ENCODE results near the gene MMAB. TPM values are rescaled to one million over a fixed set of nuclear protein-coding genes. Genes with fewer than 3 reads are reported as not detected.

MMAB gene
- polyA plus RNA-seq, 2 donors = 42.5 to 50.3 TPM

- H3K4me1 ChIP-seq (ENCODE audit: control insufficient read depth in 2 of 2, insufficient read depth in 2 of 2, low read length in 1 of 2) = no peaks in the 10 kb centered on the region
- H3K36me3 ChIP-seq (ENCODE audit: control insufficient read depth in 2 of 2, insufficient read depth in 2 of 2, low read length in 1 of 2) = no peaks in the 10 kb centered on the region
- H3K27me3 ChIP-seq (ENCODE audit: control insufficient read depth in 1 of 2, insufficient read depth in 2 of 2, low read length in 2 of 2) = no peaks in the 10 kb centered on the region
- 59 to 62% methylated on average over 5 of the region's 5 CpGs for WGBS, 2 donors
- no peak overlapping the region for H3K4me3 ChIP-seq (ENCODE audit: low read depth in 1 of 2, low read length in 2 of 2)
- no peaks in the 10 kb centered on the region for H3K9me3 ChIP-seq (ENCODE audit: control insufficient read depth in 2 of 2, insufficient read depth in 1 of 2, low read depth in 1 of 2, low read length in 1 of 2)
- H3K27ac ChIP-seq (ENCODE audit: low read depth in 2 of 2, low read length in 1 of 2) = no peak overlapping the region
These were observed 39.7 kb upstream of the MMAB start for GRCh38 chr12:109612975-109613502.

DNA sequence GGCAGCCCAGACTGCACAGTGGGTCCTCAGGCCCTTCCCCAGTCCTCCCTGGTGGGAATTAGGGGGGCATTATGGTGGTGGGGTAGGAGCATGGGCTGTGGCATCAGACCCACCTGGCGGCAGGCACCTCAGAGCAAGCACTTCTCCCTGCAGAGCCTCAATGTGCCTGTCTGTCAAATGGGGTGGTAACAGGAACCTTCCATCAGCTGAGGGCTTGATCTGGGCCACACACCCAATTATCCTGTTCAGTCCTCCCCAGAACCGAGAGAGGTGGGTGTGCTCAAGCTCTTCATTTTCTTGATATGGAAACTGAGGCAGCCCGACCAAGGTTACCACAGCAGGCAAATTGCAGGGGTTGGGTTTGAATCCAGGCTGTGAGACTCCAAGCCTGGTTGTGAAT lies 38.7 kb upstream of the MMAB start:
- Histone ChIP-seq H3K9me3 (ENCODE audit: control insufficient read depth in 2 of 2, insufficient read depth in 1 of 2, low read depth in 1 of 2, low read length in 1 of 2) (no peaks in the 10 kb centered on the region), H3K4me1 (ENCODE audit: control insufficient read depth in 2 of 2, insufficient read depth in 2 of 2, low read length in 1 of 2) (no peaks in the 10 kb centered on the region), H3K4me3 (ENCODE audit: low read depth in 1 of 2, low read length in 2 of 2) (no peak overlapping the region), H3K36me3 (ENCODE audit: control insufficient read depth in 2 of 2, insufficient read depth in 2 of 2, low read length in 1 of 2) (no peaks in the 10 kb centered on the region), H3K27ac (ENCODE audit: low read depth in 2 of 2, low read length in 1 of 2) (no peak overlapping the region), H3K27me3 (ENCODE audit: control insufficient read depth in 1 of 2, insufficient read depth in 2 of 2, low read length in 2 of 2) (no peaks in the 10 kb centered on the region)
- 86 to 89% methylated on average over 3 of the region's 3 CpGs for WGBS, 2 donors

DNA sequence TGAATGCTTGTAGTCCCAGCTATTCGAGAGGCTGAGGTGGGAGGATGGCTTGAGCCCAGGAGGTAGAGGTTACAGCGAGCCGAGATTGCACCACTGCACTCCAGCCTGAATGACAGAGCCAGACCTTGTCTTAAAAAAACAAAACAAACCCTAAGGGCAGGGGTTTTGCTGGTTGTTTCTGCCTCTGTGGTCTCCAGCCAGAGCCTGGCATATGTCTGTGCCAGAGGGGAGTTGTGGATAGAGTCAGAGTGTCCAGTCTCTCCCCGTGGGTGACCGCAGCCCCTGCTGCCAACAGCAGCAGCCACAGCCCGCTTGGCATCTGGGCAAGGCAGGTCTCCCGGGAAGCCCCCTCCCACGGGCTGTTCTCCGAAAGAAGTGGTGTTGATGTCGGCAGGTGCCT lies 37.9 kb upstream of the MMAB start:
- Histone ChIP-seq H3K27me3 (ENCODE audit: control insufficient read depth in 1 of 2, insufficient read depth in 2 of 2, low read length in 2 of 2) (no peaks in the 10 kb centered on the region), H3K4me3 (ENCODE audit: low read depth in 1 of 2, low read length in 2 of 2) (no peak overlapping the region), H3K4me1 (ENCODE audit: control insufficient read depth in 2 of 2, insufficient read depth in 2 of 2, low read length in 1 of 2) (no peaks in the 10 kb centered on the region), H3K27ac (ENCODE audit: low read depth in 2 of 2, low read length in 1 of 2) (no peak overlapping the region), H3K36me3 (ENCODE audit: control insufficient read depth in 2 of 2, insufficient read depth in 2 of 2, low read length in 1 of 2) (no peaks in the 10 kb centered on the region), H3K9me3 (ENCODE audit: control insufficient read depth in 2 of 2, insufficient read depth in 1 of 2, low read depth in 1 of 2, low read length in 1 of 2) (no peaks in the 10 kb centered on the region)
- 49 to 62% methylated on average over 10 of the region's 10 CpGs for WGBS, 2 donors

DNA sequence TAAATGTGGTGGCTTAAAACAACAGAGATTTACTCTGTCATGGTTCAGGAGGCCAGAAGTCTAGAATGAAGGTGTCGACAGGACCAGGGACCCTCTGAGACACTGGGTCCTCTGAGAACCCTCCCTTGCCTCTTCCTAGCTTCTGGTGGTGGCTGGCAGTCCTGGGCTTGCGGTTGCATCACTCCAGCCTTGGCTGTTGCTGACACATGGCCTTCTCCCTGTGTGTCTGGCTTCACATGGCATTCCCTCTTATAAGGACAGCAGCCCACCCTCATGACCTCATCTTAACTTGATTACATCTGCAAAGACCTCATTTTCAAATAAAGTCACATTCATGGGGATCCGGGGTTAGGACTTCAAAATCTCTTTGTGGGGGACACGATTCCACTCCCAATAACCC lies 37.2 kb upstream of the MMAB start:
- H3K4me1 ChIP-seq (ENCODE audit: control insufficient read depth in 2 of 2, insufficient read depth in 2 of 2, low read length in 1 of 2) = no peaks in the 10 kb centered on the region
- no peaks in the 10 kb centered on the region for H3K36me3 ChIP-seq (ENCODE audit: control insufficient read depth in 2 of 2, insufficient read depth in 2 of 2, low read length in 1 of 2)
- H3K4me3 ChIP-seq (ENCODE audit: low read depth in 1 of 2, low read length in 2 of 2) = no peak overlapping the region
- no peaks in the 10 kb centered on the region for H3K9me3 ChIP-seq (ENCODE audit: control insufficient read depth in 2 of 2, insufficient read depth in 1 of 2, low read depth in 1 of 2, low read length in 1 of 2)
- H3K27me3 ChIP-seq (ENCODE audit: control insufficient read depth in 1 of 2, insufficient read depth in 2 of 2, low read length in 2 of 2) = no peaks in the 10 kb centered on the region
- 84 to 93% methylated on average over 4 of the region's 4 CpGs for WGBS, 2 donors
- no peak overlapping the region for H3K27ac ChIP-seq (ENCODE audit: low read depth in 2 of 2, low read length in 1 of 2)

DNA sequence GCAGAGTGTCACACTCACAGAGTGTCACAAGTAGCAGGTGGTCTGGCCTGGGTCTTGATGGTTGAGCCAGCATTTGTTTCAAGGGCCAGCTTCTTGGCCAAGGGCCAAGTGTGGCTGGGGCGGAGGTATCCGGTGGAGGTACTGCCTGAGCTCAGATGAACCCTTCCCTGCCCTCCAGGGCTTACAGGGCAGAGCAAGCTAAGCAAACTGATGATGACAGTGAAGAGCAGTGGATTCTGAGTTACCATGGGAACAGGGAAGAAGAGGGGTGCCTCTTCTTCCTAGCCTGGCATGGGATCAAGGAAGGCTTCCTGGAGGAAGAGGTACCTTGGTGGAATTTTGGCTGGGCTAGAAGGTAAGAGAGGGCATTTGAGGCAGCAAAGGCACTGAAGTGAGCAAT lies 36.0 kb upstream of the MMAB start:
- Histone ChIP-seq H3K4me1 (ENCODE audit: control insufficient read depth in 2 of 2, insufficient read depth in 2 of 2, low read length in 1 of 2) (no peaks in the 10 kb centered on the region), H3K27ac (ENCODE audit: low read depth in 2 of 2, low read length in 1 of 2) (no peak overlapping the region), H3K27me3 (ENCODE audit: control insufficient read depth in 1 of 2, insufficient read depth in 2 of 2, low read length in 2 of 2) (no peaks in the 10 kb centered on the region), H3K9me3 (ENCODE audit: control insufficient read depth in 2 of 2, insufficient read depth in 1 of 2, low read depth in 1 of 2, low read length in 1 of 2) (no peaks in the 10 kb centered on the region), H3K4me3 (ENCODE audit: low read depth in 1 of 2, low read length in 2 of 2) (no peak overlapping the region), H3K36me3 (ENCODE audit: control insufficient read depth in 2 of 2, insufficient read depth in 2 of 2, low read length in 1 of 2) (no peaks in the 10 kb centered on the region)
- WGBS, 2 donors = 36 to 51% methylated on average over 2 of the region's 2 CpGs

DNA sequence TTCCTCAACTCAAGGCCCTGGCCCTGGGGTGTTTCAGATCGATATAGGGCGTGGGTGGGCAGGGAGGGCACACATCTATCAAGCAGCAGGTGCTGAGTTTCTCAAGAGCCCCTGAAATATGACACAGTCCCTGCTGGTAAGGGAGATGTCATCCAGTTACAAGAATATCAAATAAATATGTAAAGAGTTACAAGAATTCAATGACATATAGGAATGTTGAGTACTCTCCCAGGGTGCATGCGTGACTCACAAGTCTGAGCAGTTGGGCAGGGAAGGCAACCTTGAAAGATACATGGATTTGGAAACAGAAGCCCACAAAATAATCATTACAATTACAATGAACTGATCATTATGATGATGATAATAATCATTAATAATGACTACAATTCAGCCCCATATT lies 35.5 kb upstream of the MMAB start:
- Histone ChIP-seq H3K27ac (ENCODE audit: low read depth in 2 of 2, low read length in 1 of 2) (no peak overlapping the region), H3K27me3 (ENCODE audit: control insufficient read depth in 1 of 2, insufficient read depth in 2 of 2, low read length in 2 of 2) (no peaks in the 10 kb centered on the region), H3K36me3 (ENCODE audit: control insufficient read depth in 2 of 2, insufficient read depth in 2 of 2, low read length in 1 of 2) (no peaks in the 10 kb centered on the region), H3K4me3 (ENCODE audit: low read depth in 1 of 2, low read length in 2 of 2) (no peak overlapping the region), H3K4me1 (ENCODE audit: control insufficient read depth in 2 of 2, insufficient read depth in 2 of 2, low read length in 1 of 2) (no peaks in the 10 kb centered on the region), H3K9me3 (ENCODE audit: control insufficient read depth in 2 of 2, insufficient read depth in 1 of 2, low read depth in 1 of 2, low read length in 1 of 2) (no peaks in the 10 kb centered on the region)
- WGBS, 2 donors = 90 to 93% methylated on average over 3 of the region's 3 CpGs

GRCh38 chr12:109608270-109608669 lies 35.0 kb upstream of the MMAB start:
- H3K9me3 ChIP-seq (ENCODE audit: control insufficient read depth in 2 of 2, insufficient read depth in 1 of 2, low read depth in 1 of 2, low read length in 1 of 2) = no peaks in the 10 kb centered on the region
- 83 to 92% methylated on average over 4 of the region's 4 CpGs for WGBS, 2 donors
- no peak overlapping the region for H3K27ac ChIP-seq (ENCODE audit: low read depth in 2 of 2, low read length in 1 of 2)
- H3K27me3 ChIP-seq (ENCODE audit: control insufficient read depth in 1 of 2, insufficient read depth in 2 of 2, low read length in 2 of 2) = no peaks in the 10 kb centered on the region
- no peaks in the 10 kb centered on the region for H3K4me1 ChIP-seq (ENCODE audit: control insufficient read depth in 2 of 2, insufficient read depth in 2 of 2, low read length in 1 of 2)
- no peak overlapping the region for H3K4me3 ChIP-seq (ENCODE audit: low read depth in 1 of 2, low read length in 2 of 2)
- H3K36me3 ChIP-seq (ENCODE audit: control insufficient read depth in 2 of 2, insufficient read depth in 2 of 2, low read length in 1 of 2) = no peaks in the 10 kb centered on the region

DNA sequence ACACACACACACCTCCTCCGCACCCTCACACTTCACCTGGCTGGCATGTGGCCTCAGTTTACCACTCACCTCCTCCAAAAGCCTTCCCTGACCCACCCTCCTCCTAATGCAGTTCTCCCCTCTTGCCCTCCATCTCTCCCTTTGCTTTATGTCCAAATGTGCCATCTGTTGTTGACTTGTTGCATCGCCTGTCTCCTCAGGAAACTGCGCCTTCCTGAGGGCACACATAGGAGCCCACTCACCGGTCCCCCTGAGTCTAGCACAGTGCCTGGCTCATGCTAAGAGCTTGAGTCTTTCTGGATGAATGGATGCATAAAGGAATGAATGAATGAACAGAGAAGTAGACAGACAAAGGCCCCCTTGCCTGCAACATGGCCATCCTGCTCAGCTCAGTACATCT lies 34.3 kb upstream of the MMAB start:
- H3K4me1 ChIP-seq (ENCODE audit: control insufficient read depth in 2 of 2, insufficient read depth in 2 of 2, low read length in 1 of 2) = no peaks in the 10 kb centered on the region
- no peak overlapping the region for H3K4me3 ChIP-seq (ENCODE audit: low read depth in 1 of 2, low read length in 2 of 2)
- H3K9me3 ChIP-seq (ENCODE audit: control insufficient read depth in 2 of 2, insufficient read depth in 1 of 2, low read depth in 1 of 2, low read length in 1 of 2) = no peaks in the 10 kb centered on the region
- H3K27ac ChIP-seq (ENCODE audit: low read depth in 2 of 2, low read length in 1 of 2) = no peak overlapping the region
- H3K36me3 ChIP-seq (ENCODE audit: control insufficient read depth in 2 of 2, insufficient read depth in 2 of 2, low read length in 1 of 2) = no peaks in the 10 kb centered on the region
- H3K27me3 ChIP-seq (ENCODE audit: control insufficient read depth in 1 of 2, insufficient read depth in 2 of 2, low read length in 2 of 2) = no peaks in the 10 kb centered on the region
- 89 to 94% methylated on average over 4 of the region's 4 CpGs for WGBS, 2 donors

DNA sequence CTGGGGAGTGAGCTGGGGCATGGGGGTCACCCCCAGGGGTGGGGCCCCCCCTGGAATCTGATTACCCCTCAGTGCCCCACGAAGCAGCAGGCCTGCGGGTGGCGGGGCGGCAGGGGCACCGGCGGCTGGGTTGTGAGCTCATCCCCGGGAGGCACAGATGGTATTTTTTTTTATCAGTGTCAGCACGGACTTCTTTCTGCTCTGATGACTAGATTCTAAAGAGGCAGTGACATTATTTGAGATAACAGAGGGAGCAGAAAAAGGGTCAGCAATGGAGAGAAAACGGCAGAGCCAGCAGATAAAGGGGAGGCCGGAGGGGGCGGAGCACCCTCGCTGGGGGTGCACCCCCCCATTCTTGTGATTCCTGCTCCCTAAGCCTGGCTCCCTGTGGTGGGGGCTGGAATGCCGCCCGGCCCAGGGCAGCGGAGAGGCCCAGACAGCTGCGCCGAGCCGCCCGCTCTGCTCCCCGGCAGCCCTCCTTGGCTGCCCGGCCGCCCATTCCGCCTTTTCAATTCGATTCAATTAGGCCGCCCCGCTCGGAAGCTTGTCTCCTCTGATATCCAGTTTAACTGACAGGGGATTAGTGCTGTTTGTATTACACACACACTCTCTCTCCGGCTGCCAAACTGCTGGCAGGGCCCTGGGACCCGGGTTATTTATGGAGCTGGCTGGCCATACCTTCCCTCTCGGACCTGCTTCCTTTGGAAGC lies 33.2 kb upstream of the MMAB start:
- H3K4me1 ChIP-seq (ENCODE audit: control insufficient read depth in 2 of 2, insufficient read depth in 2 of 2, low read length in 1 of 2) = no peaks in the 10 kb centered on the region
- WGBS, 2 donors = 17 to 20% methylated on average over 29 to 30 of the region's 30 CpGs
- no peak overlapping the region for H3K27ac ChIP-seq (ENCODE audit: low read depth in 2 of 2, low read length in 1 of 2)
- H3K9me3 ChIP-seq (ENCODE audit: control insufficient read depth in 2 of 2, insufficient read depth in 1 of 2, low read depth in 1 of 2, low read length in 1 of 2) = peaks cover 0 to under 1% of the 10 kb centered on the region in 2 donors
- H3K36me3 ChIP-seq (ENCODE audit: control insufficient read depth in 2 of 2, insufficient read depth in 2 of 2, low read length in 1 of 2) = no peaks in the 10 kb centered on the region
- H3K27me3 ChIP-seq (ENCODE audit: control insufficient read depth in 1 of 2, insufficient read depth in 2 of 2, low read length in 2 of 2) = no peaks in the 10 kb centered on the region
- no peak overlapping the region for H3K4me3 ChIP-seq (ENCODE audit: low read depth in 1 of 2, low read length in 2 of 2)

GRCh38 chr12:109605599-109606228 lies 32.4 kb upstream of the MMAB start:
- Histone ChIP-seq H3K4me1 (ENCODE audit: control insufficient read depth in 2 of 2, insufficient read depth in 2 of 2, low read length in 1 of 2) (no peaks in the 10 kb centered on the region), H3K27me3 (ENCODE audit: control insufficient read depth in 1 of 2, insufficient read depth in 2 of 2, low read length in 2 of 2) (no peaks in the 10 kb centered on the region), H3K9me3 (ENCODE audit: control insufficient read depth in 2 of 2, insufficient read depth in 1 of 2, low read depth in 1 of 2, low read length in 1 of 2) (peaks cover 0 to 2% of the 10 kb centered on the region in 2 donors), H3K27ac (ENCODE audit: low read depth in 2 of 2, low read length in 1 of 2) (no peak overlapping the region), H3K36me3 (ENCODE audit: control insufficient read depth in 2 of 2, insufficient read depth in 2 of 2, low read length in 1 of 2) (no peaks in the 10 kb centered on the region), H3K4me3 (ENCODE audit: low read depth in 1 of 2, low read length in 2 of 2) (no peak overlapping the region)
- WGBS, 2 donors = 81 to 84% methylated on average over 13 of the region's 13 CpGs
